ENCODE results near the gene MEF2A.
"Not testable (repeated sequence)": the region's sequence is repeated elsewhere in the genome, so short reads cannot be mapped to it uniquely, and the experiment has no call there.

MEF2A gene

GRCh38 chr15:99732751-99733267 lies 167.0 kb downstream of the MEF2A start:
- DNase-seq: peak in 3 of 6 experiments; percentile 29 to 41 (median 41)

- peak; percentile 93 to 99 (median 98) for DNase-seq
Measured at GRCh38 chr15:99733268-99734039, 167.7 kb downstream of the MEF2A start, which contains the start of gene LYSMD4. TSS of gene LYSMD4 (minus strand) at chr15:99733437. CDS start at chr15:99731999, 1,438 bp downstream.

- DNase-seq: not testable (repeated sequence)
Measured at GRCh38 chr15:99734040-99734291, 168.2 kb downstream of the MEF2A start.

GRCh38 chr15:99734575-99734974 lies 168.8 kb downstream of the MEF2A start:
- no peak for DNase-seq

- DNase-seq: no peak
Measured at GRCh38 chr15:99735868-99736267, 170.1 kb downstream of the MEF2A start.

DNA sequence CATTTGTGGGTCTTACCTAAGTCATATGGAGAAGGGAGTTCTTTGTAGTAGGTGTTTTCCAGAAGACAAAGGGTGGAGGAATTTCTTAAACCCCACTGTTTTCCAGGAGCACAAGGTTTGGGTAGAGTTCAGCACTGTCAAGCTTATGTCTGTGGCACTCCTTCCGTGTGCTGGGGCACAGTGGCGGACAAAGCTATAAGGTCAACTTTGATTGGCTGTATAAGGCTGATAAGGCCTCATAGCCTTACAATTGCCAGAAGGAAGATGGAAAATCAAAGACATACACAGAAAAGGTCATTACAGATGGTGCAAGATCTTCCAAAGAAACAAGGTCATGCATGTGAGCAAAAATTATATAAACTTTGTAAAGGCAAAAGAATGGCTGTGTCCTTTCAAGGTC lies 170.9 kb downstream of the MEF2A start:
- DNase-seq: no peak

DNA sequence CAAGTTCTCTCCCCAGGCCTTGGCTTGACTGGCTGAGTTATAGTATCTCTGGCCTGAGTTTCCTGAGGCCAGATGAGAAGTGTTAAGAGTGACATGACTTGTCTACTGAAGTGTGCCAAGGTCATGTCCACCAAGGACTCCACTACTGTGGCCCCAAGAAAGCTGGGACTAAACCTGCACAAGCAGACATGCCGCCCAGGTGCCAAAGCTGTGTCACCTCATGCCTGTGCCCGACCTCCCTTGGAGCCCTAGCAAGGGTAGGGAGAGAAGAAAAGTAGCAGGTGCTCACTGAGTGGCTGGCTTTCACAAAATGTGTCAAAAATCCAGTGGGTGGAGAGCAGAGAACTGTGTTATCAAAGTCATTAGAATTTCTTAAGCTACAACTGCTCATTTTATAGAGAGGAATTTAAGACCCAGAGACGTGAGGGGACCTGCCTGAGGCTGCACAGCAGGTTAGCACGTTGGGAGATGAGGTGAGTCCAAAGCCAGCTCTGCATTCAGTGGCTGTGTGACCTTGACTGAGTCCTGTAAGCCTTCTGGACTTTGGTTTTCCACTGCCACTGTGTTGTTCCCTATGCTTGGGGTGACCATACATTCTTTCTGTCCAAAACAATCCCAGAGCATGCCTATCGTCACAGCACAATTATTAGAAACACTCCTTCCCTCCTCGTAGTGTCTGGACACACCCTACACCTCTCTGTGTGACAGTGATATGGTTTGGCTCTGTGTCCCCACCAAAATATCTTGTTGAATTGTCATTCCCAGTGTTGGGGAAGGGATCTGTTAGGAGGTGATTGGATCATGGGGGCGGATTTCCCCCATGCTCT lies 172.4 kb downstream of the MEF2A start:
- no peak for DNase-seq

GRCh38 chr15:99741835-99742234 lies 176.1 kb downstream of the MEF2A start:
- DNase-seq: no peak

- no peak for DNase-seq
Measured at GRCh38 chr15:99744142-99744541, 178.4 kb downstream of the MEF2A start.

DNA sequence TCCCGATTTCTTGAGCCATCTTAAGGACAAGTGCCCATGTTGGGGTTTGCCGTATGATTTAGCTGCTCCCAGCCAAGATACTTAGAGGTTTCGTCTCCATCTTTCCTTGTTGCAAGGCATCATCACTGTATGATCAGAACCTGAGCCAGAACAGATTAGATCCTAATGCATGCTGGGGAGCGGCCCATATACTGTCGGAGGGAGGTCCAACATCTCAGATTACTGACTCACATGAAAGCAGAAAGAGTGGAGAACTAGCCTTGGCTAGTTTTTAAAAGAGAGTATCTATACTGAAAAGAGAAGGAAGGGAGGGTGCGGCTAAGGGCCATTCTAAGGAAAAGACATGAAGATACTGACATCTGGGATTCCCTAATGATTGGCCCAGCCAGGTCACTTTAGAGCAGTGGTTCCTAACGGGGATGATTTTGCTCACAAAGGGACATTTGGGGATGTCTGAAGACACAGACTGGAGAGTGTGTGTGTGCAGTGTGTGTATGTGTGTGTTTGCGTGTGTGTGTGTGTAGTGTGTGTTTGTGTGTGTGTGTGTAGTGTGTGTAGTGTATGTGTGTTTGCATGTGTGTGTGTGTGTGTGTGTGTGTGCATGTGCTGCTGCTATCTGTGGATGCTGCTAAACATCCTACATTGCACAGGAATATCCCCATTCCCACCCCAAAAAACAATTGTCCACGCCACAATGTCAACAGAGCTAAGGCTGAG lies 179.7 kb downstream of the MEF2A start:
- DNase-seq: no peak

GRCh38 chr15:99749386-99749785 lies 183.6 kb downstream of the MEF2A start:
- DNase-seq: no peak

- DNase-seq: not testable (repeated sequence)
Measured at GRCh38 chr15:99750326-99750725, 184.5 kb downstream of the MEF2A start.

GRCh38 chr15:99752556-99752955 lies 186.8 kb downstream of the MEF2A start:
- no peak for DNase-seq

GRCh38 chr15:99753066-99753465 lies 187.3 kb downstream of the MEF2A start:
- DNase-seq: no peak

- peak in 5 of 6 experiments; percentile 3 to 77 (median 8) for DNase-seq
Measured at GRCh38 chr15:99755692-99756409, 190.1 kb downstream of the MEF2A start.

- DNase-seq: no peak
Measured at GRCh38 chr15:99762288-99762687, 196.5 kb downstream of the MEF2A start.

- DNase-seq: no peak
Measured at GRCh38 chr15:99763827-99764226, 198.0 kb downstream of the MEF2A start.

DNA sequence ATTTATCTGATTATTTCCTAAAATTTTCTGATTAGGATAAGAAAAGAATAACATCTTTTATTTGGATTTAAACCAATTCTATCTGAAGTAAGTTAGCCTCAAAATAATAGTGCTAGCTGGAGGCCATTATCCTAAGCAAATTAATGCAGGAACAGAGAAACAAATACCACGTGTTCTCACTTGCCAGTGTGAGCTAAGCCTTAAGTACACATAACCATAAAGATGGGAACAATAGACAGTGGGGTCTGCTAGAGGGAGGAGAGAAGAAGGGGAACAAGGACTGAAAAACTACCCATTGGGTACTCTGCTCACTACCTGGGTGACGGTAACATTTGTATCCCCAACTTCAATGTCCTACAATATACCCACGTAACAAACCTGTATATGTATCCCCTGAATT lies 198.7 kb downstream of the MEF2A start:
- no peak for DNase-seq

All from stimulated activated naive CD4-positive, alpha-beta T cell (primary cell).